WTC11 (cell line): ENCODE results near the gene TEFM. TPM values are rescaled to one million over a fixed set of nuclear protein-coding genes. Genes with fewer than 3 reads are reported as not detected.

Experiments
- ATAC-seq: fragments of 200-7000 bp; cut with Tn5 transposase; 2 replicates; pipeline ENCODE4 v1.10.0; 2021; ENCODE audit warnings: mild to moderate bottlenecking, moderate library complexity
- CTCF ChIA-PET: fragments of 300-600 bp; sonication (Branson Sonifier 250); formaldehyde crosslinking; loops from one replicate; lab custom pipeline; 2021; ENCODE audit warnings: antibody characterized with exemption; lab: Charles Lee
- POLR2A ChIA-PET: fragments of 350-600 bp; sonication (Branson Sonifier 250); formaldehyde crosslinking; loops from one replicate; lab custom pipeline; 2021; ENCODE audit warnings: antibody characterized with exemption; lab: Charles Lee
- DNase-seq: peaks from one replicate; pipeline ENCODE4 v3.0.0; 2021; ENCODE audit warnings: low spot score
- H3K27ac Mint-ChIP-seq: 2 replicates; pipeline ENCODE4 v1.8.0; 2021; ENCODE audit warnings: mixed read lengths
- H3K27me3 Mint-ChIP-seq: 2 replicates; pipeline ENCODE4 v1.8.0; 2021; ENCODE audit warnings: low read depth, mild to moderate bottlenecking, moderate library complexity, mixed read lengths
- H3K36me3 Mint-ChIP-seq: 2 replicates; pipeline ENCODE4 v1.8.0; 2021; ENCODE audit warnings: mixed read lengths
- H3K4me1 Mint-ChIP-seq: 2 replicates; pipeline ENCODE4 v1.8.0; 2022; ENCODE audit warnings: mixed read lengths
- H3K4me3 Mint-ChIP-seq: 2 replicates; pipeline ENCODE4 v1.8.0; 2021; ENCODE audit warnings: mild to moderate bottlenecking, moderate library complexity, mixed read lengths
- H3K9me3 Mint-ChIP-seq: 2 replicates; pipeline ENCODE4 v1.8.0; 2021; ENCODE audit warnings: mixed read lengths
- ARID4B ChIP-seq: sonication (generic); formaldehyde crosslinking; IDR thresholded peaks from 2 replicates; pipeline ENCODE4 v1.8.0; 2023; ENCODE audit warnings: missing genetic modification reagents, mild to moderate bottlenecking, borderline replicate concordance
- ATF2 ChIP-seq: sonication (generic); formaldehyde crosslinking; IDR thresholded peaks from 2 replicates; pipeline ENCODE4 v1.8.1; 2022; ENCODE audit warnings: low read depth, missing genetic modification reagents, borderline replicate concordance
- CREB1 ChIP-seq: sonication (generic); formaldehyde crosslinking; IDR thresholded peaks from 2 replicates; pipeline ENCODE4 v1.8.0; 2023; ENCODE audit warnings: mild to moderate bottlenecking, missing genetic modification reagents
- E2F1 ChIP-seq: sonication (generic); formaldehyde crosslinking; IDR thresholded peaks from 2 replicates; pipeline ENCODE4 v1.8.0; 2022; ENCODE audit warnings: mild to moderate bottlenecking, missing genetic modification reagents
- E2F5 ChIP-seq: sonication (generic); formaldehyde crosslinking; IDR thresholded peaks from 2 replicates; pipeline ENCODE4 v1.8.1; 2022; ENCODE audit warnings: mild to moderate bottlenecking, moderate library complexity, missing genetic modification reagents
- HMGA2 ChIP-seq: fragments of 250-450 bp; sonication (Bioruptor Pico); IDR thresholded peaks from 2 replicates; pipeline ENCODE4 v1.4.0; 2021; ENCODE audit warnings: mild to moderate bottlenecking, moderate library complexity
- HMGXB4 ChIP-seq: sonication (generic); formaldehyde crosslinking; IDR thresholded peaks from 2 replicates; pipeline ENCODE4 v1.8.1; 2023; ENCODE audit warnings: mild to moderate bottlenecking, moderate library complexity, missing genetic modification reagents
- MXD4 ChIP-seq: fragments of 250-450 bp; sonication (Bioruptor Pico); IDR thresholded peaks from 2 replicates; pipeline ENCODE4 v1.8.0; 2021; ENCODE audit warnings: mild to moderate bottlenecking, moderate library complexity, borderline replicate concordance
- SMAD4 ChIP-seq: sonication (generic); formaldehyde crosslinking; IDR thresholded peaks from 2 replicates; pipeline ENCODE4 v1.8.0; 2022; ENCODE audit warnings: mild to moderate bottlenecking, missing genetic modification reagents
- TP53 ChIP-seq: sonication (generic); formaldehyde crosslinking; IDR thresholded peaks from 2 replicates; pipeline ENCODE4 v1.8.1; 2023; ENCODE audit warnings: mild to moderate bottlenecking, missing genetic modification reagents
- USF1 ChIP-seq: sonication (generic); formaldehyde crosslinking; IDR thresholded peaks from 2 replicates; pipeline ENCODE4 v1.8.0; 2022; ENCODE audit warnings: mild to moderate bottlenecking, missing genetic modification reagents
- ZMAT4 ChIP-seq: fragments of 250-450 bp; sonication (Bioruptor Pico); IDR thresholded peaks from 2 replicates; pipeline ENCODE4 v1.9.0; 2021; ENCODE audit warnings: mild to moderate bottlenecking
- ZNF121 ChIP-seq: sonication (generic); formaldehyde crosslinking; IDR thresholded peaks from 2 replicates; pipeline ENCODE4 v1.8.0; 2023; ENCODE audit warnings: missing genetic modification reagents
- ZNF219 ChIP-seq: sonication (generic); formaldehyde crosslinking; IDR thresholded peaks from 2 replicates; pipeline ENCODE4 v1.8.0; 2023; ENCODE audit warnings: missing genetic modification reagents, mild to moderate bottlenecking, borderline replicate concordance
- ZNF423 ChIP-seq: fragments of 250-450 bp; sonication (Bioruptor Pico); IDR thresholded peaks from 2 replicates; pipeline ENCODE4 v2.1.2; 2022; ENCODE audit warnings: mild to moderate bottlenecking, moderate library complexity
- ZNF532 ChIP-seq: fragments of 250-450 bp; sonication (Bioruptor Pico); IDR thresholded peaks from 2 replicates; pipeline ENCODE4 v1.9.0; 2021; ENCODE audit warnings: mild to moderate bottlenecking, borderline replicate concordance
- total RNA-seq: library from RNA; stranded (reverse); gene quantifications from 3 replicates; pipeline ENCODE4 v1.2.3, GENCODE V29; 2021

Gene TEFM
- total RNA-seq, 1 experiment from 2014 or later = 12.3 TPM

GRCh38 chr17:30942308-30943079, 36.5 kb upstream of the TEFM start (continued):
- no peak for TF ChIP-seq USF1 (CRISPR knock-in tag)
- TF ChIP-seq HMGXB4 (CRISPR knock-in tag) = no peak
- TF ChIP-seq ZNF423 (CRISPR knock-in tag) = no peak
- TF ChIP-seq TP53 = no peak
- no peak for TF ChIP-seq E2F1
- TF ChIP-seq CREB1 (CRISPR knock-in tag) = no peak
- no peak for TF ChIP-seq ARID4B
- no peak for TF ChIP-seq ZNF121
- no peak for TF ChIP-seq E2F5 (CRISPR knock-in tag)
- no peak for TF ChIP-seq SMAD4
- TF ChIP-seq, all 79 proteins: peak for 0

GRCh38 chr17:30939051-30939689, 33.1 kb upstream of the TEFM start:
- H3K27me3 Mint-ChIP-seq = no peaks in the 10 kb centered on the region; the same call in 1 of the 2 replicates
- DNase-seq = no peak
- H3K27ac Mint-ChIP-seq = no peak overlapping the region
- H3K36me3 Mint-ChIP-seq = no peaks in the 10 kb centered on the region
- H3K4me3 Mint-ChIP-seq = no peak overlapping the region
- POLR2A ChIA-PET = no interaction called here
- no peaks in the 10 kb centered on the region for H3K4me1 Mint-ChIP-seq
- ATAC-seq = no peak
- peaks cover 6% of the 10 kb centered on the region; the same call in 1 of the 2 replicates for H3K9me3 Mint-ChIP-seq
- CTCF ChIA-PET = interaction anchor here (0.7 kb wide), 1 partner anchor 890 kb away, joined by 6 read pairs; no protein-coding TSS in a partner anchor
- TF ChIP-seq ZNF532 (CRISPR knock-in tag) (no peak), USF1 (CRISPR knock-in tag) (no peak), ZNF219 (CRISPR knock-in tag) (no peak), ZMAT4 (CRISPR knock-in tag) (no peak), HMGA2 (CRISPR knock-in tag) (no peak), ATF2 (CRISPR knock-in tag) (no peak), MXD4 (CRISPR knock-in tag) (no peak)
